ENCODE results near the gene TMEM178A.

DNA sequence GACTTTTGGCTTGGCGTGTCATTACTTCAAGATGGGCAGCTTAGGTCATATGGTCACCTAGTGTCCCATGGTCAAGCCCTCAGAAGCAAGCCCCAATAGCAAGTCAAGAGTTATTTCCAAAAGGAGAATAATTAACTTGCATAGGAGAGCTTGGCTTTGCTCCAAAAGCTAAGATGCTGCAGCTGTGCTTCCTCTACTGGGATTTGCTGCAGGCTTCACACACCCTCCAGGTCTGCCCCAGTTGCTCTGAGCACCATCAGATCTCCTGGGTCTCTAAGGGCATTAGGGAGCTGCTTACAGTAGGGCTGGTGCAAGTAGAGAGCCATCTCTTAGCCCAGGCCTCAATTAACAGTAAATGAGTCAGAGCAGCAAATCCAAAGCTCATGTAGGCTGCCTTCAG is 66.8 kb downstream of the TMEM178A start:
- TF ChIP-seq EZH2 (IDR thresholded peaks at IDR 0.05) (no peak), POLR2AphosphoS5 (IDR thresholded peaks at IDR 0.05; ENCODE audit: borderline replicate concordance, low read depth, low read length) (no peak)

All from SK-N-MC (cell line).